Measurements from ENCODE around the gene CELSR1. TPM values are rescaled to one million over a fixed set of nuclear protein-coding genes. Genes with fewer than 3 reads are reported as not detected.
"Not testable (repeated sequence)": the region's sequence is repeated elsewhere in the genome, so short reads cannot be mapped to it uniquely, and the experiment has no call there.

Gene CELSR1
- total RNA-seq, 1 experiment from 2014 or later = 30.7 TPM

GRCh38 chr22:46471901-46472721 lies 65.3 kb downstream of the CELSR1 start:
- DNase-seq (ENCODE audit: low read depth, low spot score) (no peak), ATAC-seq (no peak)
- Histone ChIP-seq H3K4me3 (ENCODE audit: low read depth in 2 of 2, low read length in 2 of 2) (no peak overlapping the region), H3K36me3 (ENCODE audit: control insufficient read depth, insufficient read depth, low read length) (no peaks in the 10 kb centered on the region), H3K27me3 (ENCODE audit: control insufficient read depth, insufficient read depth, low read length) (no peaks in the 10 kb centered on the region), H3K4me1 (ENCODE audit: control insufficient read depth, insufficient read depth, low read length) (no peaks in the 10 kb centered on the region), H3K27ac (ENCODE audit: low read length) (no peak overlapping the region), H3K9me3 (ENCODE audit: control insufficient read depth, insufficient read depth, low read depth, low read length) (no peaks in the 10 kb centered on the region)
- no peak for TF ChIP-seq POLR2AphosphoS5 (IDR thresholded peaks at IDR 0.05; ENCODE audit: low read depth, low read length)
- intact Hi-C loops (cut with micrococcal nuclease; ENCODE audit: unreplicated experiment) (no loop called here), in situ Hi-C loops (cut with HindIII; ENCODE audit: low pct_unique_long_range_greater_than_20kb, low sequenced_read_pairs) (no loop called here)
- ChIA-PET CTCF (no interaction called here), POLR2A (no interaction called here)
- no TSS peak for BruUV-seq (replicated peaks)

- POLR2A ChIA-PET = not testable (repeated sequence)
Observed at GRCh38 chr22:46471330-46471729, 66.1 kb downstream of the CELSR1 start.

GRCh38 chr22:46469711-46470110 lies 67.7 kb downstream of the CELSR1 start:
- intact Hi-C loops (cut with micrococcal nuclease; ENCODE audit: unreplicated experiment) = no loop called here
- DNase-seq (ENCODE audit: low read depth, low spot score) (no peak), ATAC-seq (no peak)
- CTCF ChIA-PET = no interaction called here
- POLR2A ChIA-PET = no interaction called here
- no peak overlapping the region for H3K4me3 ChIP-seq (ENCODE audit: low read depth in 2 of 2, low read length in 2 of 2)
- no peaks in the 10 kb centered on the region for H3K4me1 ChIP-seq (ENCODE audit: control insufficient read depth, insufficient read depth, low read length)
- BruUV-seq (replicated peaks) = no TSS peak
- no peaks in the 10 kb centered on the region for H3K9me3 ChIP-seq (ENCODE audit: control insufficient read depth, insufficient read depth, low read depth, low read length)
- no peaks in the 10 kb centered on the region for H3K27me3 ChIP-seq (ENCODE audit: control insufficient read depth, insufficient read depth, low read length)
- no peak for TF ChIP-seq REST (IDR thresholded peaks at IDR 0.05; ENCODE audit: insufficient read depth in 1 of 2, low read depth in 2 of 2, low read length in 1 of 2)
- TF ChIP-seq CTCF (IDR thresholded peaks at IDR 0.05) = no peak
- TF ChIP-seq TCF7L2 (IDR thresholded peaks at IDR 0.05; ENCODE audit: low read depth, low read length) = no peak
- TF ChIP-seq SIN3A (IDR thresholded peaks at IDR 0.05; ENCODE audit: borderline replicate concordance, insufficient read depth, low read depth, low read length) = no peak
- no peak for TF ChIP-seq POLR2AphosphoS5 (IDR thresholded peaks at IDR 0.05; ENCODE audit: low read depth, low read length)
- no peaks in the 10 kb centered on the region for H3K36me3 ChIP-seq (ENCODE audit: control insufficient read depth, insufficient read depth, low read length)
- H3K27ac ChIP-seq (ENCODE audit: low read length) = no peak overlapping the region
- in situ Hi-C loops (cut with HindIII; ENCODE audit: low pct_unique_long_range_greater_than_20kb, low sequenced_read_pairs) = no loop called here

More at GRCh38 chr22:46471330-46471729, 66.1 kb downstream of the CELSR1 start:
- H3K27ac ChIP-seq (ENCODE audit: low read length); intact Hi-C loops (cut with micrococcal nuclease; ENCODE audit: unreplicated experiment); H3K9me3 ChIP-seq (ENCODE audit: control insufficient read depth, insufficient read depth, low read depth, low read length); H3K4me3 ChIP-seq (ENCODE audit: low read depth in 2 of 2, low read length in 2 of 2); BruUV-seq (replicated peaks); in situ Hi-C loops (cut with HindIII; ENCODE audit: low pct_unique_long_range_greater_than_20kb, low sequenced_read_pairs); H3K4me1 ChIP-seq (ENCODE audit: control insufficient read depth, insufficient read depth, low read length); ATAC-seq; H3K36me3 ChIP-seq (ENCODE audit: control insufficient read depth, insufficient read depth, low read length); DNase-seq (ENCODE audit: low read depth, low spot score); CTCF ChIA-PET; H3K27me3 ChIP-seq (ENCODE audit: control insufficient read depth, insufficient read depth, low read length): not testable (repeated sequence)
